DND-41 (cell line): ENCODE results near the gene SPAG7.

Source experiments
- CTCF ChIP-seq: IDR thresholded peaks from 2 replicates; pipeline ENCODE4 v1.5.1; 2012; ENCODE audit warnings: borderline replicate concordance, low read length, moderate library complexity, mild to moderate bottlenecking; ENCODE audit not compliant: poor library complexity, severe bottlenecking; ENCODE audit errors: extremely low read depth
- EZH2 ChIP-seq: IDR thresholded peaks from 3 replicates; pipeline ENCODE4 v1.6.1; 2012; ENCODE audit warnings: borderline replicate concordance, low read depth, mild to moderate bottlenecking, moderate library complexity, low read length, inconsistent platforms; ENCODE audit not compliant: severe bottlenecking

GRCh38 chr17:4970273-4970672, 2.7 kb upstream of the SPAG7 start:
- TF ChIP-seq CTCF, result no peak
- no peak for TF ChIP-seq EZH2
